NCI-H1436 treated with DMSO at 0.1 percent for 48 hours (cell line): Measurements from ENCODE around the gene ORC1.

ENCODE experiments used
- DNase-seq: peaks from one replicate; lab custom pipeline; 2025; lab: John Stamatoyannopoulos, UW

Gene ORC1

GRCh38 chr1:52341655-52342260, 62.5 kb downstream of the ORC1 start:
- no peak for DNase-seq

DNA sequence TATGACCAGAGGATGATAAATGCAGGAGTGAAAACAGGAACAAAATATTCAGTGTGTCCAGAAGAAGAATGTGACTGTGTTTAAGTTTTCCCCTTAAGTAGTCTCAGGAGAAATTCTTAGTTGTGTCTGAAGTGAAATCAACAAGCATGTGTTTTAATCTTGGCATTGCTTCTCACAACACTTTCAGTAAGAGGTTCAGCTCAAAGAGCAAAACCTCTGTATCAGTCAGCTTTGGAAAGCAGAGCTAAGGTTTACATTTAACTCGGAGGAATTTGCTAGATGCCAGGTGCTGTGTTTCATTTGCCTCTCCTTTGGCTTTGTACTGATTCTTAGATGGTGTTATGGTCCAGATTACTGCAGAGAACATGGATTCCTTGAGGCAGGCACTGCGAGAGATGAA, 66.8 kb downstream of the ORC1 start:
- DNase-seq, result no peak

DNA sequence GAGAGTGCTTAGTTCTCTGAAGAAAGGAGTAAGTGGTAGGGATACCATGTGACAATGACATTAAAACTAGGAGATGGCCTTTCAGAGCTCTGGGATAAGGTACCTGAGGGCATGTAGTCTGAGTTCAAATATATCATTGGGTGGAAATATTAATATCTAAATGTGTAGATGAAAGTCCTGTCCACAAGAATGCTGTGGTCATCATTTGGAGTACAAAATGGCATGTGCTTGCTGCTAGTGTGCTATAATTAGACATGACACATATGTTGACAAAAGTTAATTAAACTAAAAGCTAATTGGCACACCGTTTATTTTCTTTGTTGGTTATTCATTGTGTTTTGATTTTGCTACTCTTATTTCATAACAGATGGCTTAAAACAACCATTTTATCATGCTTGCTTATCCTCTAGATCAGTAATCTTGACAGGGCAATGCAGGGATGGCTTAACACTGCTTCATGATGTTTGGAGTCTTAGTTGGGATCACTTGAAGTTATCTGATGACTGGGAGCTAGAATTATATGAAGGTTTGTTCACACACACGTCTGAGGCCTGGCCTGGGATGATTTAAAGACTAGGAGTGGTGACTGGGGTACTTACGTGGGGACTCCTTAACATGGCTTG, 69.2 kb downstream of the ORC1 start:
- no peak for DNase-seq

DNA sequence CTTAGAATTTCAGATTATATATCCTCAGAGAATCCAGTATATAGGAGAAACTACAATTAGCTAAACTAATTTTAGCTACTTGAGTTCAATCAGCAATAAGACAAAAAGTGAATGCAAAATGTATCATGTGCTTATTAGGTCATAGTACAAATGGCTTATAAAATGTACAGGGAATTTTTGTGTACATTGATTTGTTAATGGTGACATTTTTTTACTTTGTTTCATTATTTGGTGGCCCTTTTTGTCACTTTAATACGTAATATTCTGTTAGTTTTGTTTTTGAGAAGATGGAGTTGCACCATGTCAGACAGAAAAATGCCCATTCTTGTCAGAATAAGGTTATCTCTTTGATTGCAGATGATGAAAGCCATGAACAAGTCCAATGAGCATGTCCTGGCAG, 71.8 kb downstream of the ORC1 start:
- DNase-seq, result no peak

DNA sequence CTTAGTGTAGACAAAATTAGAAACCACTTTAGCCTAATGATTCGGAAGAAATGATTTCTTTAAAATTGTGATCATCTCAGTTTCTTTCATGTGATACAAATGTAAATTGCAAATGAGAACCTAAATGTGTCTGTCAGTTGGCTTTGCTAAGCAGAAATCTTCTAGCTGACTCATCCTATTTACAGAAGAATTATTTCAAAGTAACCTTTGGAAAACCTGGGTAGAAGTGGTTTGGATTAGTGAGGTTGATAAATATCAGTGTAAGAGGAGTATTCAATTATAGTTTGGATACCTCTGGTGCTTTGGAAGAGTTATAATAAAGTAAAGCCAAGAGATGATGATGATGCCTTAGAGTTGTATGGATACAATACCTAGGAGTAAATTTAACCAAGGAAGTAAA, 75.6 kb downstream of the ORC1 start:
- no peak for DNase-seq

- no peak for DNase-seq
Observed at GRCh38 chr1:52325786-52326185, 78.4 kb downstream of the ORC1 start.

GRCh38 chr1:52323731-52324130, 80.5 kb downstream of the ORC1 start:
- peak; percentile 12 for DNase-seq
